HepG2 (cell line): ENCODE measurements around the gene FPR3. TPM values are rescaled to one million over a fixed set of nuclear protein-coding genes. Genes with fewer than 3 reads are reported as not detected.
A peak's percentile ranks its signal among the peaks of the same experiment; 100 is the strongest.

Source experiments
- ATAC-seq: fragments of 200-7000 bp; cut with Tn5 transposase; 3 replicates; pipeline ENCODE4 v1.9.1; 2020; ENCODE audit warnings: mild to moderate bottlenecking, moderate library complexity
- BruUV-seq: library from RNA; stranded (reverse); fragments of 400-500 nt; replicated peaks from 2 replicates; lab custom pipeline; 2021; lab: Mats Ljungman, UMichigan
- CTCF ChIA-PET: fragments of 300-600 bp; formaldehyde crosslinking; extraction: SDS; loops from one replicate; lab custom pipeline; 2021; ENCODE audit warnings: low total read pairs, inconsistent platforms, low intra/inter-chr PET ratio; lab: Yijun Ruan, JAX
- POLR2A ChIA-PET: fragments of 350-600 bp; sonication (Branson Sonifier 250); formaldehyde crosslinking; loops from one replicate; lab custom pipeline; 2020; ENCODE audit warnings: antibody characterized with exemption, inconsistent platforms; lab: Yijun Ruan, JAX
- DNase-seq: peaks from one replicate; pipeline ENCODE4 v3.0.0-alpha.2; 2015; ENCODE audit warnings: low spot score
- FAIRE-seq: peaks from 3 replicates; lab custom pipeline; 2011; peaks lifted over from hg19 to GRCh38; lab: Jason Lieb, UNC
- H2AFZ ChIP-seq: one replicate; pipeline ENCODE4 v1.6.1; 2011; ENCODE audit warnings: low read length, inconsistent platforms
- H3K27ac ChIP-seq: fragments of 300-600 bp; 3 replicates; pipeline ENCODE4 v1.8.0; 2011; ENCODE audit warnings: mixed run types, mild to moderate bottlenecking, mixed read lengths, low read length, inconsistent platforms; ENCODE audit not compliant: insufficient read depth; ENCODE audit errors: extremely low read length
- H3K27me3 ChIP-seq, 2 experiments: fragments of 200-600 bp in 1 of 2; 2 replicates in 1 of 2; 3 replicates in 1 of 2; pipeline versions ENCODE4 v1.6.0 to v1.8.0; 2011; ENCODE audit warnings: low read length in 2 of 2, mild to moderate bottlenecking in 2 of 2, moderate library complexity in 2 of 2, inconsistent platforms in 1 of 2; ENCODE audit not compliant: insufficient read depth in 2 of 2, control insufficient read depth in 1 of 2
- H3K36me3 ChIP-seq, 2 experiments: fragments of 200-600 bp in 1 of 2; replicated peaks in 1 of 2; 2 replicates in 1 of 2; 3 replicates in 1 of 2; pipeline versions ENCODE4 v1.5.1 to v1.8.0; 2011; ENCODE audit warnings: low read length in 2 of 2, inconsistent platforms in 1 of 2; ENCODE audit not compliant: insufficient read depth in 2 of 2, control insufficient read depth in 1 of 2
- H3K4me1 ChIP-seq: 2 replicates; pipeline ENCODE4 v1.5.1; 2012; ENCODE audit warnings: low read length, inconsistent platforms; ENCODE audit not compliant: insufficient read depth
- H3K4me2 ChIP-seq: 2 replicates; pipeline ENCODE4 v1.6.0; 2011; ENCODE audit warnings: low read depth, low read length, inconsistent platforms
- H3K4me3 ChIP-seq, 3 experiments: fragments of 200-600 bp in 1 of 3; sonication (generic), shearing (Covaris generic) in 1 of 3; replicated peaks in 1 of 3; 2 replicates each; pipeline ENCODE4 v1.5.1; 2011 to 2016; ENCODE audit warnings: low read length in 3 of 3, inconsistent platforms in 2 of 3, low read depth in 2 of 3, mild to moderate bottlenecking in 2 of 3, control low read depth in 1 of 3, mixed read lengths in 1 of 3; ENCODE audit not compliant: insufficient read depth in 1 of 3
- H3K79me2 ChIP-seq: one replicate; pipeline ENCODE4 v1.6.1; 2011; ENCODE audit warnings: low read length, inconsistent platforms; ENCODE audit not compliant: insufficient read depth
- H3K9ac ChIP-seq: 2 replicates; pipeline ENCODE4 v1.6.0; 2011; ENCODE audit warnings: mild to moderate bottlenecking, low read depth, low read length, inconsistent platforms; ENCODE audit not compliant: insufficient read depth
- H3K9me3 ChIP-seq: 2 replicates; pipeline ENCODE4 v1.5.1; 2012; ENCODE audit warnings: mild to moderate bottlenecking, low read length
- H4K20me1 ChIP-seq: 2 replicates; pipeline ENCODE4 v1.6.0; 2011; ENCODE audit warnings: inconsistent platforms, mild to moderate bottlenecking, low read length, moderate library complexity; ENCODE audit not compliant: insufficient read depth
- ATF2 ChIP-seq: sonication (generic); formaldehyde crosslinking; IDR thresholded peaks from 2 replicates; pipeline ENCODE4 v1.4.0; 2020; ENCODE audit warnings: missing genetic modification reagents
- ATF5 ChIP-seq: sonication (generic); formaldehyde crosslinking; IDR thresholded peaks from 2 replicates; pipeline ENCODE4 v1.4.0; 2020; ENCODE audit warnings: mild to moderate bottlenecking, low read depth, missing genetic modification reagents
- CEBPB ChIP-seq: IDR thresholded peaks from 2 replicates; pipeline ENCODE4 v1.6.1; 2011; ENCODE audit warnings: low read depth, low read length, improper control_type of control experiment, borderline replicate concordance
- HDAC1 ChIP-seq: sonication (generic); formaldehyde crosslinking; IDR thresholded peaks from 2 replicates; pipeline ENCODE4 v1.5.1; 2020; ENCODE audit warnings: mild to moderate bottlenecking, missing genetic modification reagents
- HIC2 ChIP-seq: sonication (generic); formaldehyde crosslinking; IDR thresholded peaks from 2 replicates; pipeline ENCODE4 v1.9.0; 2022; ENCODE audit warnings: low read depth, missing genetic modification reagents
- MAFG ChIP-seq: sonication (generic); formaldehyde crosslinking; IDR thresholded peaks from 2 replicates; pipeline ENCODE4 v1.5.1; 2020; ENCODE audit warnings: mild to moderate bottlenecking, missing genetic modification reagents
- MZF1 ChIP-seq: sonication (generic); formaldehyde crosslinking; IDR thresholded peaks from 2 replicates; pipeline ENCODE4 v1.8.1; 2023; ENCODE audit warnings: mild to moderate bottlenecking, missing genetic modification reagents, borderline replicate concordance
- SKI ChIP-seq: fragments of 450-650 bp; IDR thresholded peaks from one replicate; pipeline ENCODE4 v1.6.1; 2018; ENCODE audit warnings: mild to moderate bottlenecking; ENCODE audit not compliant: partially characterized antibody
- SMC3 ChIP-seq: IDR thresholded peaks from 2 replicates; pipeline ENCODE4 v1.6.1; 2011; ENCODE audit warnings: low read length, improper control_type of control experiment
- STAG1 ChIP-seq: sonication (generic); formaldehyde crosslinking; IDR thresholded peaks from 2 replicates; pipeline ENCODE4 v1.4.0; 2020; ENCODE audit warnings: missing genetic modification reagents
- TBP ChIP-seq: sonication (generic); formaldehyde crosslinking; IDR thresholded peaks from 2 replicates; pipeline ENCODE4 v1.5.0; 2020; ENCODE audit warnings: missing genetic modification reagents
- TEAD2 ChIP-seq: sonication (generic); formaldehyde crosslinking; IDR thresholded peaks from 2 replicates; pipeline ENCODE4 v1.9.0; 2021; ENCODE audit warnings: missing genetic modification reagents
- ZNF501 ChIP-seq: sonication (generic); formaldehyde crosslinking; IDR thresholded peaks from 2 replicates; pipeline ENCODE4 v1.5.1; 2020; ENCODE audit warnings: mild to moderate bottlenecking, moderate library complexity, missing genetic modification reagents
- ZNF687 ChIP-seq: sonication (generic); formaldehyde crosslinking; IDR thresholded peaks from 2 replicates; pipeline ENCODE4 v1.5.1; 2020; ENCODE audit warnings: mild to moderate bottlenecking, missing genetic modification reagents, moderate library complexity
- ZNF766 ChIP-seq: sonication (generic); formaldehyde crosslinking; IDR thresholded peaks from 2 replicates; pipeline ENCODE4 v1.5.0; 2020; ENCODE audit warnings: missing genetic modification reagents, borderline replicate concordance
- WGBS: methylation state at CpG from one replicate; pipeline ENCODE4 v1.1.6; 2017; ENCODE audit warnings: low lambda C conversion rate; 5-methylcytosine and 5-hydroxymethylcytosine counted together
- in situ Hi-C: cut with HindIII; loops from 2 replicates; pipeline ENCODE4 v1.10.0; 2017; ENCODE audit warnings: low pct_unique_long_range_greater_than_20kb; ENCODE audit not compliant: extremely low pct_ligation_motif_present
- intact Hi-C: fragments of 100-400 bp; cut with micrococcal nuclease; formaldehyde crosslinking; loops from one replicate; pipeline ENCODE4 v1.10.0; 2022; ENCODE audit not compliant: unreplicated experiment
- polyA plus RNA-seq, 8 experiments: library from polyadenylated mRNA; depleted of rRNA in 3 of 8; stranded (reverse) in 7 of 8; unstranded in 1 of 8; fragments of >200 nt; fragmentation: Illumina TruSeq in 4 of 8; extraction: Trizol in 4 of 8; gene quantifications; 2 replicates each; pipeline versions ENCODE4 v1.2.1 to v1.2.3, GENCODE V29; 2011 to 2016; ENCODE audit warnings: low read depth in 4 of 8, missing spikeins in 1 of 8, mixed read lengths in 1 of 8; ENCODE audit not compliant: insufficient read depth in 1 of 8
- total RNA-seq, 5 experiments: library from RNA; depleted of rRNA; stranded (reverse); fragments of >200 nt; fragmentation: Illumina TruSeq; extraction: Trizol; gene quantifications; 2 replicates each; pipeline ENCODE4 v1.2.3, GENCODE V29; 2016; ENCODE audit warnings: low read depth in 1 of 5

Gene FPR3
- total and polyA plus RNA-seq, 2 of the 13 experiments (the other 11 are each of a cell fraction or from before 2014, with no cell fraction given): not detected

- intact Hi-C loops: no loop called here
- peak overlapping the region; percentile 44 for H3K4me2 ChIP-seq
- no peak overlapping the region for H2AFZ ChIP-seq
- in situ Hi-C loops: no loop called here
- H3K79me2 ChIP-seq: no peaks in the 10 kb centered on the region
- H3K36me3 ChIP-seq: no peaks in the 10 kb centered on the region
- ChIA-PET CTCF (interaction anchor here (0.9 kb wide), 1 partner anchor 460 kb away, joined by 3 read pairs; no protein-coding TSS in a partner anchor), POLR2A (no interaction called here)
- DNase-seq (peak; percentile 74), FAIRE-seq (peak; percentile 88), ATAC-seq (peak; percentile 84)
- WGBS: 10% methylated on average over 23 of the region's 23 CpGs
- no peak overlapping the region for H3K4me3 ChIP-seq
- H3K27me3 ChIP-seq: no peaks in the 10 kb centered on the region
- H3K9ac ChIP-seq: no peak overlapping the region
- H4K20me1 ChIP-seq: no peaks in the 10 kb centered on the region
- no peak overlapping the region for H3K27ac ChIP-seq
- H3K9me3 ChIP-seq: no peaks in the 10 kb centered on the region
- no peaks in the 10 kb centered on the region for H3K4me1 ChIP-seq
- no TSS peak for BruUV-seq
- TF ChIP-seq ATF2 (CRISPR knock-in tag) (no peak), ZNF687 (CRISPR knock-in tag) (no peak), SKI (no peak), TEAD2 (CRISPR knock-in tag) (no peak), HDAC1 (CRISPR knock-in tag) (no peak), ZNF501 (CRISPR knock-in tag) (0 out of 2 replicates have a peak, but pooled peaks have one; percentile 48), MZF1 (CRISPR knock-in tag) (no peak), STAG1 (peak; percentile 80), ZNF766 (no peak), SMC3 (peak; percentile 60), MAFG (CRISPR knock-in tag) (no peak), ATF5 (CRISPR knock-in tag) (no peak), TBP (CRISPR knock-in tag) (no peak), CEBPB (peak; percentile 78), HIC2 (CRISPR knock-in tag) (no peak)
Observed at GRCh38 chr19:51777570-51778462, 17.1 kb upstream of the FPR3 start.
